Adrenal gland (tissue), 5 donors: ENCODE measurements around the gene ARID2.

Experiments
- CTCF ChIP-seq, 6 experiments: fragments of 450-650 bp in 4 of 6; fragments of 200-600 bp in 2 of 6; sonication (generic) in 1 of 6; IDR thresholded peaks; 1 replicate in 5 of 6; 2 replicates in 1 of 6; pipeline versions ENCODE4 v1.5.1 to v1.8.0; 2016 to 2021; ENCODE audit warnings: antibody characterized with exemption in 6 of 6, mild to moderate bottlenecking in 2 of 6, moderate library complexity in 1 of 6
- POLR2A ChIP-seq, 2 donors: fragments of 450-650 bp; IDR thresholded peaks; one replicate each; pipeline ENCODE4 v1.6.1; 2017; ENCODE audit warnings: antibody characterized with exemption in 2 of 2, mild to moderate bottlenecking in 2 of 2, moderate library complexity in 1 of 2
- donor health status: DM: no; HTN: no; CAD: no.

- TF ChIP-seq CTCF (IDR thresholded peaks at IDR 0.05) (no peak), POLR2A (IDR thresholded peaks at IDR 0.05) (no peak)
These were observed 33.5 kb upstream of the ARID2 start for GRCh38 chr12:45696049-45696448.
